Left lobe of liver (tissue), 2 donors: ENCODE data around the gene ARHGEF19. TPM values are rescaled to one million over a fixed set of nuclear protein-coding genes. Genes with fewer than 3 reads are reported as not detected.
"Not testable (repeated sequence)": the region's sequence is repeated elsewhere in the genome, so short reads cannot be mapped to it uniquely, and the experiment has no call there.

Experiments used
- ATAC-seq: fragments of 200-7000 bp; cut with Tn5 transposase; one replicate; pipeline ENCODE4 v1.9.1; 2020; ENCODE audit warnings: mild to moderate bottlenecking, moderate library complexity
- DNase-seq: peaks from one replicate; pipeline ENCODE4 v3.0.0-alpha.2; 2020; ENCODE audit warnings: low spot score
- total RNA-seq: library from RNA; stranded (reverse); gene quantifications from one replicate; pipeline ENCODE4 v1.2.1, GENCODE V29; 2021
- donor health status: DM: no; HTN: no; CAD: no; lungs with moderate emphysema.
- donor health status: DM: no; HTN: yes; CAD: no.

ARHGEF19 gene
- total RNA-seq, 1 donor from 2014 or later = 1.9 TPM

GRCh38 chr1:16222716-16223115 is 10.3 kb upstream of the ARHGEF19 start:
- ATAC-seq, DNase-seq: not testable (repeated sequence)

GRCh38 chr1:16221499-16221898 is 9.0 kb upstream of the ARHGEF19 start:
- no peak for DNase-seq
- no peak for ATAC-seq

GRCh38 chr1:16219968-16220500 is 7.6 kb upstream of the ARHGEF19 start:
- no peak for DNase-seq
- ATAC-seq = peak; percentile 20

GRCh38 chr1:16218674-16219071 is 6.2 kb upstream of the ARHGEF19 start:
- DNase-seq = no peak
- no peak for ATAC-seq

GRCh38 chr1:16218014-16218673 is 5.7 kb upstream of the ARHGEF19 start:
- ATAC-seq = no peak
- DNase-seq = no peak

DNA sequence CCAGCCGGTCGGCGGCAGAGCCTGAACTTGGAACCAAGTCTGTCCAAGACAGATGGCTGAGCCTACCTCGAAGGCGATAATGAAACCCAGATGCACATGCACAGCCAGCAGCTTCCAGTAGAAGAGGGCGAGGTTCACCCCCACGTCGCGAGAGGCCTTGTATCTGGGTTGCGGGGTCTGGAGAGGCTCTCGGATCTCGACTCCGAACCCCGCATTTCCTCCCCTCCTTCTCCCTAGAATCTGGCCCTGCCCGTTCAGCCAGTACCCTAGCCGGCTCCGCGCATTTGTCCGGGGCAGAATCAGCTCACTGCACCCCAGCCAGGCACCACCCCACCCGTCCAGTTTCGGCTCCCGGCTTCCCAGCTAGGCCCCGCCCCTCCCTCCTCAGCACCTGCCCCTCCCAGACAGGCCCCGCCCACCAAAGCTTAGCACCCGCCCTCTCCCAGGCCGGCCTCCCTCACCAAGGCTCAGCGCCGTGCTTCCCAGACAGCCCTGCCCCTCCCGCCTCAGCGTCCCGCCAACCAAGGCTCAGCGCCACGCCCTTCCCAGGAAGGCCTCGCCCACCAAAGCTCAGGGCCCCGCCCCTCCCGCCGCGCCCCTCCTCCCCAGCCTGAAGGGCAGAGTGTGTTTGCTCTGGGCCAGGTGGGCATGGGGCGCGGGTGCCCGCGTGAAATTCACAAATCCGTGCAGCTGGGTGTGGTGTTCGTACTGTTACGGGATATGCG is 4.8 kb upstream of the ARHGEF19 start:
- DNase-seq (peak; percentile 98), ATAC-seq (peak; percentile 96)

DNA sequence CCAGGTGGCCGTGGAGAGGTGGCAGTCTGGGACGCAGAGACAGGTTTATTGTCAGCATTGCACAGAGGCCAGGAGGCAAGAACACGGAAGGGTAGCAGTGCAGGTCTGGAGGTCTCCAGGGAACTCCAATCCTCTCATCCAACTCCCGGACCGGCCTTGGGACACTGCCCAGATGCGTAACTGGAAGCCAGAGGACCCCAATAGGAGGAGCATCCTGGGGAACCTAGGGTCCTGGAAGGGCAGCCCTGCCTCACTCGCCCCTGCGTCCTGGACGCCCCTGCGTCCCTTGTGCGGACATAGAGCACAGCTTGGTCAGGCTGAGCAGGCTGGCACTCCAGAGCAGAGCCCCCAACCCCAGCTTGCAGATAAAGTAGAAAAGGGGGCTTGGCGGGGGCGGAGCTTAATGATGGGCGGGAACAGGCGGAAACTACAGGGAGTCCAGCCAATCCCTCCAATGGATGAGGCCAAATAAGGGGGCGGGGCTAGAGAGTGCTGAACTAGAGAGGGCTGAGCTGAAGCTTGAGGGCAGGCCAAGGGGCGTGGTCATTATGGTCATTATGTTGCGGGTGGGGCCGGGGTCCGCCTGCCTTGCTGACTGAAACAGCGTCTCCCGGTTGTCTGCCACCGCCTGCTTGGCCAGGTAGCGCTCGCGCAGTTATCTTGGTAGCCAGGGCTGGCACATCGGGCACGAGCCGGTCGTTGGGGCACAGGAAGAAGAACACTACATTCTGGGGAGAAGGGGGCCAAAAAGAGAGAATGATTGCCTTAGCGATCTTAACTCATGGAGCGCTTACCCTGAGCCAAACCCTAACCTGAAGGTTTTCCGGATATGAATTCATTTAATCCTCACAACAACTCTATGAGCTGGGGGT is 3.7 kb upstream of the ARHGEF19 start:
- DNase-seq (peak; percentile 73), ATAC-seq (peak; percentile 28)

DNA sequence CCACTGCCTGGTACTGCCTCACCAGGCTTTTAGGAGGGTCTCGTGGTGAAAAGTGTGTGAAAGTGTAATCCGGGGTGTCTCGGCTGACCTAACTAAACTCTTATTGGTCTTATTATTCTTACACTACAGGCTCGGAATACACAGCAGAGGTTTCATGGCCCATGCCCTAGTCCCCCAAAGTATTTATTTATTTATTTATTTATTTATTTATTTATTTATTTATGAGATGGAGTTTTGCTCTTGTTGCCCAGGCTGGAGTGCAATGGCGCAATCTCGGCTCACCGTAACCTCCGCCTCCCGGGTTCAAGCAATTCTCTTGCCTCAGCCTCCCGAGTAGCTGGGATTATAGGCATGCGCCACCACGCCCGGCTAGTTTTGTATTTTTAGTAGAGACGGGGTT is 2.8 kb upstream of the ARHGEF19 start:
- ATAC-seq, DNase-seq: not testable (repeated sequence)

DNA sequence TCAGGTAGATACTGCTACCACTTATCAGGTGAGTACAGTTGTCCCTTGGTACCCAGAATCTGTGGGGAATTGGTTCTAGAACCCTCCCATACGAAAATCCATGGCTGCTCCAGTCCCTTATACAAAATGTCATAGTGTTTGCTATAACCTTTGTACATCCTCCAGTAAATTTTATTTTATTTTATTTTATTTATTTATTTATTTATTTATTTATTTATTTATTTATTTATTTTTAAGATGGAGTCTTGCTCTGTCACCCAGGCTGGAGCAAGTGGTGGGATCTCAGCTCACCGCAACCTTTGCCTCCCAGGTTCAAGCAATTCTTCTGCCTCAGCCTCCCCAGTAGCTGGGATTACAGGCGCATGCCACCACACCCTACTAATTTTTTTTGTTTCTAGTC is 1.1 kb upstream of the ARHGEF19 start:
- DNase-seq, ATAC-seq: not testable (repeated sequence)

DNA sequence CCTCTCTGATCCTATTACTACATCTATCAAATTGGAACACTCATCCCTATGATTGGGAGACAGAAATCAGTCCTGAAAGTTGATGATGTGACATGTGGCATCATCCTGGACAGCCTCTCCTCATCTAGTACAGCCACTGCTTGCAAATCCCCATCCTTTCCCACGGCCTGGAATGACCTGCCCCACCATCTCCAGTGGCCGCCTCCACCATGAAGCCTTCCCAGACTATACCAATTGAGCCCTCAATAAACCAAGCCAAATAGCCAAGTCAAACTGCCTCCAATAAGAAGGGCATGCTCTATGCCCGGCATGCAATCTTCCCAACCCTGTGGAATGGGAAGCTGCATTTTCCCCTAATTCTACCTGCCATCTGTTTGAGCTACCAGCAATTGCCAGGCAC is 561 bp upstream of the ARHGEF19 start:
- ATAC-seq = no peak
- no peak for DNase-seq

DNA sequence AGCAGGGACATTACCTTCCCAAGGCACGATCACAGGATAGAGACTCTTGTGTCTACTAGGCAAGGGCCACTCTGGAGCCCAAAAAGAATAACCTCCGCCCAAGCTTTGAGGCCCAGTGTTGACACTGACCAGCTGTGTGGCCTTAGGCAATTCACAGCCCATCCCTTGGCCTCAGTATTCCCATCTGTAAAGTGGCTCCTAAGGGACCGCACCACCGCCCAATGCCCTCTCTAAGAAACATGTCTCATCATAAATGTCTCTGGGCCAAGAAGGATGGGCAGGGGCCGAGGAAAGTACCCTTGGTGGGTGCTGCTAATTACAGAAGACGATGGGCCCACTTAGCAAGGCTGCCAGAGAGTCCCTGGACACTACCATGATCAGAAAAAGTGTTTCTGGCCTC is 628 bp downstream of the ARHGEF19 start:
- ATAC-seq = no peak
- DNase-seq = no peak

DNA sequence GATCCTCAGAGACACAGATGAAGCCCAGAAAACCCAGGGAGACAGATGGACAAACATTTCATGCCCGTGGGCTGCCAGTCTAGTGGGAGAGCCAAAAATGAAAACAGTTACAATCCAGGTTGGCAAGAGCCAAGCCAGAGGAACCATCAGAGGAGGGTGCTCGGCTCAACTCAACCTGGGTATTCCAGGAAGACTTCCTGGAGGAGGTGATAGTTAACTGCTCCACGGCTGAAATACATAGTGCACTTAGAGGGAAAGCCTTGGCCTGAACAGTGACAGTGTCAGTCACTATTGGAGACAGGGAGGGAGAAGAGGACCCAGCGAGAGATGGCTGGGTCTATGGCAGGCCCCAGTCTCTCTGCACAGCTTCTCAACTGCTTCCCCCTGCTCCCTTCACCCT is 1.9 kb downstream of the ARHGEF19 start:
- DNase-seq = no peak

GRCh38 chr1:16209847-16210407 is 2.5 kb downstream of the ARHGEF19 start:
- no peak for DNase-seq
- no peak for ATAC-seq

More for the DNA sequence above, 1.9 kb downstream of the ARHGEF19 start:
- ATAC-seq = no peak

DNA sequence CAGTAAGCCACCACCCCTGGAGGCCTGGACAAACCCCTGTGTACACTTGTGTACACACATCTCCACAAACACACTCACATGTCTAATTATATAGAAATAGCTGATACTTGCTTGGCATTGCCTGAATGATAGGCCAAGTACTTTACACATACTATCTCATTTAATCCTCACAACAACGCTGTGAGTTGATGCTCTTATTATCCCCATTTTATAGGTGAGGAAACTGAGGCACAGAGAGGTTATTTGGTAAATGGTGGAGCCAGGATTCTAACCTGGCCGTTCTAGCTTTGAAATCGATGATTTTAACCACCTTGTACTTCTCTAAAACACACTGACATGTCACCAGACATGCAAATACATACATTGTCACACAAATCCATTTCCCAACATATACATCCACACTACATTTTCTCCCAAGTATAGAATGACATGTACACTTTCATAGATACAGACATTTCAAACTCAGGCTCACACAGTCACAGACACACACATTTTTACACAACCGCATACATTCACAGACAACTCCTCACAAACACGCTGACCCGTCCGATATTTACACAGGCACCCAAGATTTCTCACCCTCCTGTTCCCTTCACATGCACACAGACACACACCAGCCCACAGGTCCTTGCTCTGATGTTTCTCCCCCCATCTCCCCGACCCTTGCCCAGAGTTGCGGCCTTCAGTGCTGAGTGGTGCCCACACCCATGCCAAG is 3.2 kb downstream of the ARHGEF19 start:
- ATAC-seq (no peak), DNase-seq (no peak)

DNA sequence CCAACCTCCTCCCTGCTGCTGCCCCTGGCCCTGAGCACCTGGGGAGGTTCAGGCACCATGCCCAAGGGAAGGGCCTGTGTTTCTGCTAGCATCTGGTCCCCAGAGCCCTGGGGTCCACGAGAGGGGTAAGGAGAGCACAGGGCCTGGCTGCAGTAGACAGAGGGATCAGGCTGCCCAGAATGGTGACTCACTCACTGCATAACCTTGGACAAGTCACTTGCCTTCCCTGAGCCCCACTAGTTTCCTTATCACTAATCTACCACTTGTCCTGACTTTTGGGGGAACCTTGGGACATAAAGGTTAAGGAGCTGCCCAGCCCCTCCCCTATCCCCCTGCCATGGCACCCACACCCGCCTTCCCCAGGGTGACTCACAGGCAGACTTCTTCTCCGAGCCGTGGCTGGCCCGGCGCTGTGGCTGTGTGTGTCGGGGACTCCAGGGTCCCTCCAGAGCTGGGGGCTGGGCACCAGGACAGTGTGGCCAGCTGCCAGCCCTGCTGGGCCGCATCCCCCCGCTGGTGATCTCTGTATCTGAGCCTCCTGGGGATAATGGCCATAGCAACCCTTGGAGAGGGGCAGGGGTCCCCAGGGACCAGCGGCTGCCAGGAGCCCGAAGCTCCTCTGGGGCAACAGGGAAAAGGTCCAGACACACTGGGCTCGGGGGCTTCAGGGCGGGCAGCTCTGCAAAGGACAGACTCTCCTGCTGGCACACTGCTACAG is 4.0 kb downstream of the ARHGEF19 start:
- DNase-seq (no peak), ATAC-seq (no peak)

GRCh38 chr1:16207318-16208269 is 4.9 kb downstream of the ARHGEF19 start:
- no peak for ATAC-seq
- no peak for DNase-seq

GRCh38 chr1:16206547-16207317 is 5.7 kb downstream of the ARHGEF19 start:
- ATAC-seq (peak; percentile 92), DNase-seq (peak; percentile 96)
